A549 treated with dexamethasone at 1 μM for 4 hours (cell line): ENCODE results near the gene RTP3. TPM values are rescaled to one million over a fixed set of nuclear protein-coding genes. Genes with fewer than 3 reads are reported as not detected.

Experiments used
- total RNA-seq: library from RNA; stranded (reverse); fragments of 200-300 nt; extraction: Qiagen RNA extraction; gene quantifications from 5 replicates; pipeline ENCODE4 v1.2.3, GENCODE V29; 2022

The RTP3 gene
- total RNA-seq, result not detected in 5 replicates

DNA sequence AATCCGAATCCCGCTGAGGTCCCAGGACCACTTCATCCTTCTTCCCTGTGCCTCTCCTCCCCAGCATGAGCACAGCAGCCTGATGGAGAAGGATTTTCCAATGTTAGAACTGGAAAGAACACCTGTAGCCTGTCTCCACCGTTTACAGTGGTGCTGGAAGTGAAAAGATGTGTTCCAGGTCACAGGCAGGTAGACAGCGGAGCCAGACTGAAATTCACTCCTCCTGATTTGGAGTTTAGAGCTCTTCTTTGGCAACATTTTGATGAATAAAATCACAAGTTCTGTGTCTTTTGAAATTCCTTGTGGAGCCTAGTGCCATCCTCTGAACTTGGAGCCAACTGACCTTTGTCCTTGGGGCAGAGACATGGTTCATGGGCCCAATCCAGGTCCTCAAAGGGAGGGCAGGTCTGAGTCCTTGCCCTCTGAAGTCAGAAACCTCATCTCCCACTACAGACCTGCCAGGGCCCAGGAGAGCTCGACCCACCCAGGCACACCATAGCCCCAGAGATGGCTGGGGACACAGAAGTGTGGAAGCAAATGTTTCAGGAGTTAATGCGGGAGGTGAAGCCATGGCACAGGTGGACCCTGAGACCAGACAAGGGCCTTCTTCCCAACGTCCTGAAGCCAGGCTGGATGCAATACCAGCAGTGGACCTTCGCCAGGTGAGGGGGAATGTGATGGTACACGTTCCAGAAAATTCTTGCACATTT lies at the start of gene RTP3:
Gene RTP3 (plus strand): TSS at position 421 of the 710 bp plus-strand sequence. CDS start 87 bp downstream, at position 508.

DNA sequence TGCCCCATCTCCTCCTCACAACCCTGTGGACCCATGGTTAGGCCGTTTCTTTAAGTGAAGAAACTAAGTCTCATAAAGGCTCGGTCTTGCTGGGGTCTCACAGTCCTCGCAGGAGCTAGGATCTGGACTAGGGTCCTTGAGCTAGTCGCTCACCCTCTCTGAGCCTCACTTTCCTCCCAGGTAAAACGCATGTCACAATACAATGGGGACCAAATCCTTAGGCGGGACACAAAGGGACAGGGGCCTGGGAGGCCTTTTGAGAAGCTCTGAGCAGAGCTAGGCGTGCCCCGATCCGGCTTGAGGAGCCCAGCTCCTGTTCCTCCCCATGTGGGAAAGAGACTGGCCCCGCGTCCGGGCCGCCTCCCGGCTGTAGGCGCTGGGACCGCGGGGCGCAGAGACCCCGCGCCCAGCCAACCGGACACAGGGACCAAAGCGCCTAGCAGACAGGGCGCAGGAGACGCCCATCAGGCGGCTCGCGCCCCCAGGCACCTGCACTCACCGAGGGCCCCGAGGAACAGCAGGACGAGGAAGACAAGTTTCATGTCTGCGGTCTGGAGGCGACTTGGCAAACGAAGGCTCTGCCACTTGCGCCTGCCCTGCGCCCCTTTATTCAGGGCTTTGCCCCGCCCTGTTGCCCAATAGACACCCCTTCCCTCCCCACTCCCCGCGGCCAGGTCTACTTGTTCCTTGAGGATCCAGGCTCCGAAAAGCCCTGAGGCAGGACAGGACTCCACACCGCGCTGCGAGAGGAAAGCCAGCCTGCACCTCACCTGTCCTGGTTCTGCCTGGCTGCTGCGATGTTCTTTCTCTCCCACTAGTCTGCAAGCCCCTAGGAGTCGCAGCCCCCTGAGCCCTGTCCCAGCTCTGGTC lies 33.2 kb upstream of the RTP3 start, which contains the start of gene LTF:
Gene LTF (minus strand): TSS at position 580 of the 870 bp plus-strand sequence. CDS start 38 bp downstream, at position 542.

Other genes starting within 250 kb of the RTP3 start
- gene CCR2, start 143.9 kb upstream of the RTP3 start, total RNA-seq, result not detected in 5 replicates
- not detected in 5 replicates for gene CCR5, start 127.0 kb upstream of the RTP3 start, total RNA-seq
- gene CCRL2, start 90.7 kb upstream of the RTP3 start, total RNA-seq, result 0.08 to 0.11 TPM (median 0.09 TPM) in 4 of 5 replicates, not detected in the other
- not detected in 5 replicates for gene LTF, start 33.1 kb upstream of the RTP3 start, total RNA-seq
- not detected in 5 replicates for gene LRRC2, start 68.3 kb downstream of the RTP3 start, total RNA-seq
- gene FAM240A, start 114.5 kb downstream of the RTP3 start, total RNA-seq, result not detected in 5 replicates
- 4.0 to 10.0 TPM (median 7.3 TPM) in 5 replicates for gene ALS2CL, start 195.7 kb downstream of the RTP3 start, total RNA-seq
- gene TMIE, start 203.4 kb downstream of the RTP3 start, total RNA-seq, result 0.07 to 0.29 TPM (median 0.11 TPM) in 5 replicates
- gene PRSS50, start 219.9 kb downstream of the RTP3 start, total RNA-seq, result not detected in 5 replicates